Epithelial cell of esophagus (primary cell): ENCODE results near the gene ESR2.
"Not testable (repeated sequence)": the region's sequence is repeated elsewhere in the genome, so short reads cannot be mapped to it uniquely, and the experiment has no call there.

Experiments
- DNase-seq: peaks from one replicate; pipeline ENCODE4 v3.0.0; 2010; ENCODE audit warnings: low read depth
- H3K4me3 ChIP-seq: 2 replicates; pipeline ENCODE4 v1.5.1; 2011; ENCODE audit warnings: mild to moderate bottlenecking, low read length, control low read depth
- CTCF ChIP-seq: IDR thresholded peaks from 2 replicates; pipeline ENCODE4 v1.5.1; 2011; ENCODE audit warnings: low read depth, mild to moderate bottlenecking, low read length, control low read depth, inconsistent platforms; ENCODE audit not compliant: insufficient read depth; ENCODE audit errors: missing control alignments

ESR2 gene

GRCh38 chr14:64059454-64060198 is 234.5 kb downstream of the ESR2 start:
- DNase-seq = peak; percentile 71
- TF ChIP-seq CTCF = no peak
- H3K4me3 ChIP-seq = no peak overlapping the region

GRCh38 chr14:64053694-64054669 is 240.2 kb downstream of the ESR2 start:
- no peak overlapping the region for H3K4me3 ChIP-seq
- no peak for TF ChIP-seq CTCF
- peak; percentile 76 for DNase-seq

GRCh38 chr14:64049616-64050381 is 244.4 kb downstream of the ESR2 start:
- no peak for TF ChIP-seq CTCF
- no peak for DNase-seq
- H3K4me3 ChIP-seq = no peak overlapping the region

- no peak for TF ChIP-seq CTCF
- no peak for DNase-seq
- H3K4me3 ChIP-seq = no peak overlapping the region
These were observed 249.1 kb downstream of the ESR2 start for GRCh38 chr14:64045091-64045490.

GRCh38 chr14:64043296-64043695 is 250.9 kb downstream of the ESR2 start:
- not testable (repeated sequence) for DNase-seq, H3K4me3 ChIP-seq

- no peak overlapping the region for H3K4me3 ChIP-seq
- DNase-seq = peak; percentile 30
- peak; percentile 27 for TF ChIP-seq CTCF
These were observed 254.1 kb downstream of the ESR2 start for GRCh38 chr14:64040044-64040443.

GRCh38 chr14:64038841-64039542 is 255.2 kb downstream of the ESR2 start:
- H3K4me3 ChIP-seq = no peak overlapping the region
- no peak for TF ChIP-seq CTCF

GRCh38 chr14:64037869-64038745 is 256.1 kb downstream of the ESR2 start:
- not testable (repeated sequence) for DNase-seq, H3K4me3 ChIP-seq

More at GRCh38 chr14:64038841-64039542, 255.2 kb downstream of the ESR2 start:
- DNase-seq = no peak
